ENCODE results near the gene TOM1L2.

Gene TOM1L2

GRCh38 chr17:17798010-17798556 is 174.1 kb downstream of the TOM1L2 start:
- DNase-seq: no peak

- no peak for DNase-seq
Measured at GRCh38 chr17:17797119-17797809, 174.9 kb downstream of the TOM1L2 start.

- DNase-seq: no peak
Measured at GRCh38 chr17:17796787-17797061, 175.5 kb downstream of the TOM1L2 start.

- DNase-seq: no peak
Measured at GRCh38 chr17:17795946-17796786, 176.0 kb downstream of the TOM1L2 start.

GRCh38 chr17:17795296-17795695 is 176.9 kb downstream of the TOM1L2 start:
- no peak for DNase-seq

GRCh38 chr17:17794382-17794781 is 177.8 kb downstream of the TOM1L2 start:
- DNase-seq: no peak
